Fibroblast of skin of left biceps (primary cell): ENCODE results near the gene ANKLE1.
"Not testable (repeated sequence)": the region's sequence is repeated elsewhere in the genome, so short reads cannot be mapped to it uniquely, and the experiment has no call there.

Experiments
- DNase-seq, 2 experiments: peaks; one replicate each; pipeline ENCODE4 v3.0.0-alpha.2; 2013; ENCODE audit warnings: low read depth in 2 of 2

The ANKLE1 gene

DNA sequence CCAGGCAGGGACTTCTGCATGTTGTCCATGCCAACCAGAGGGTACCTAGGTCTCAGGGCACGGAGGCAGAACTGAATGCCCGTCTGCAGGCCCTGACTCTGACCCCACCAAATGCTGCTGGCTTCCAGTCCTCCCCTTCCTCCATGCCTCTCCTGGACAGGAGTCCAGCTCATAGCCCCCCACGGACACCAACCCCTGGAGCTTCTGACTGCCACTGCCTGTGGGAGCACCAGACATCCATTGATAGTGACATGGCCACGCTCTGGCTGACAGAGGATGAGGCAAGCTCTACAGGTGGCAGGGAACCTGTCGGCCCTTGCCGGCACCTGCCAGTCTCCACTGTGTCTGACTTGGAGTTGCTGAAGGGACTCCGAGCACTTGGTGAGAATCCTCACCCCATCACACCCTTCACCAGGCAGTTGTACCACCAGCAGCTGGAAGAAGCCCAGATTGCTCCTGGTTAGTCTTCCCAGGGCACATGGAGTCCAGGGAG, 1.8 kb downstream of the ANKLE1 start:
- no peak for DNase-seq

GRCh38 chr19:17285415-17286135, 3.9 kb downstream of the ANKLE1 start:
- no peak for DNase-seq

GRCh38 chr19:17286263-17286662, 4.6 kb downstream of the ANKLE1 start:
- DNase-seq, result no peak

DNA sequence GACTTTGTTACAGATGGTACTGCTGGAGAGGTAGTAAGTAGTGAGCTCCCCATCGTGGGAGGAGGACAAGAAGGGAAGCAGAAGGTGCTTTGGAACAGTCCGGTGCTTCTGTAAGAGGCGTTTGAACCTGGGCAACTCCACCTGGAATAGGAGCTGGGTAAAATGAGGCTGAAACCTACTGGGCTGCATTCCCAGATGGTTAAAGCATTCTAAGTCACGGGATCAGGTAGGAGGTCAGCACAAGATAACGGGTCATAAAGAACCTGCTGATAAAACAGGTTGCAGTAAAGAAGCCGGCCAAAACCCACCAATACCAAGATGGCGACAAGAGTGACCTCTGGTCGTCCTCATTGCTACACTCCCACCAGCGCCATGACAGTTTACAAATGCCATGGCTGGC, 5.1 kb downstream of the ANKLE1 start:
- DNase-seq, result no peak

DNA sequence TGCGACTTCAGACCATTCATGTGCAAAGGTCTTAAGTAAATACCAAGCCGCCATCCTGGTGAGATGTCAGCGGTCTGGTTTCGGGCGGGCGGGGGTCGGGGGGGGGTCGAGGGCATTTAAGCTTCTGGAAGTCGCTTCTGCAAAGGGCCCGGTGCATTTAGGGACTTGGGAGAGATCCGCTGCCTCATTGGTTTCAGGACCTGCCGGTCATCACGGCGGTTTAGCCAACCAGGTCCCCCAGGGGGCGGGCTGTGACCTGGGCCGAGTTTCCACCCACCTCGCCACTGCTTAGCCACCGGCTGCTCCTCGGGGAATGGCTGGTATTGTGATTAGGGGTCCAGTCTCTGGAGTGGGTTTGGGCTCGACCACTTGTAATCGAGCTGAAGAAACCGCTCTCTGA, 7.8 kb downstream of the ANKLE1 start:
- DNase-seq, result peak; percentile 49 to 54

DNA sequence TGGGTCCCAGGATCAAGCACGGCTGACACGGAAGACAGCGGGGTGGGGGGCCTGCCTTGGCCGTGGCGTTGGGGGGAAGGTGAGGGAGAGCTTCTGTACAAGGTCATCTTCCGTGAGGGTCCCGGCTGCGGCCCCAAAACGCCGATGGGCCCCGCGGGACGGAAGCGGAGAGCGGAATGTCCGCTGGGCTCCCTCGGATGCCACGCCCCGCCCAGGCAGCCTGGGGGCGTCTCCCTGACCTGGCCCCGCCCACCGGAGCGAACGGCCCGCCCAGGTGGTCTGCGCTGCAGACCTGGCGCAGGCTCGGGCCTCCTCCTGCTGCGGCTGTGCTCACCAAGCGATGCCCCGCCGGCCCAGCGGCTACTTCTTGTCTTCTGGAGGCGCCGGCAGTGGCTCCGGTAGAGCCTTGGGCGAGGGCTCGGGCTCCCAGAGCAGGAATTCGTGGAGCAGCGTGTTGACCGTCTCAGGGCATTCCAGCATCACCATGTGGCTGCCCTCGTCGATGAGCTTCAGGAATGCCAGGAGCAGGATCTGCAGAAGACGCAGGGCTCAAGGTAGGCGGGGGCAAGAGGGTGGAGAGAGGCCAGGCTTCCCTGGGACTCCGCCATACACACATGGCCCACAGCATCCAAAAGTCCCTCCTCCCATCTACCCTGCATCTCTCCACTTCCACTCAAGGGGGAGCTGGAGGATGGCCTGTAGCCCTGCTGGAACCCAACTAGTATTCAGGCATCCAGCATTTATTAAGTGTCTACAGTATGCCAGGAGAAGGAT, 10.8 kb downstream of the ANKLE1 start:
- peak; percentile 61 to 65 for DNase-seq

DNA sequence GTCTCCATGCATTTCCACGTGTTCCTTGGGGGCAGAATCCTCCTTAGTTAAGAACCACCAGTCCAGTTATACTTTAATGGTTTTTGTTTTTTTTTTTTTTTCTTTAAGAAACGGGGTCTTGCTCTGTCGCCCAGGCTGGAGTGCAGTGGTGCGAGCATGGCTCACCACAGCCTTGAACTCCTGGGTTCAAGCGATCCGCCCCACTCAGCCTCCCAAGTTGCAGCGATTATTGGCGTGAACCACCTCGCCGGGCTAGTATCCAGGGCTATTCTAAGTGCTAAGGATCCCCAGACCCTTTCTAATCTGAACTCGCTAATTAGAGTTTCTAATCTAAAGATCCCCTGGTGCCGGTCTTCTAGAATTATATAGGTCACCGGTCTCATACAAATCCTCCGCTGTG, 11.9 kb downstream of the ANKLE1 start:
- no peak for DNase-seq

DNA sequence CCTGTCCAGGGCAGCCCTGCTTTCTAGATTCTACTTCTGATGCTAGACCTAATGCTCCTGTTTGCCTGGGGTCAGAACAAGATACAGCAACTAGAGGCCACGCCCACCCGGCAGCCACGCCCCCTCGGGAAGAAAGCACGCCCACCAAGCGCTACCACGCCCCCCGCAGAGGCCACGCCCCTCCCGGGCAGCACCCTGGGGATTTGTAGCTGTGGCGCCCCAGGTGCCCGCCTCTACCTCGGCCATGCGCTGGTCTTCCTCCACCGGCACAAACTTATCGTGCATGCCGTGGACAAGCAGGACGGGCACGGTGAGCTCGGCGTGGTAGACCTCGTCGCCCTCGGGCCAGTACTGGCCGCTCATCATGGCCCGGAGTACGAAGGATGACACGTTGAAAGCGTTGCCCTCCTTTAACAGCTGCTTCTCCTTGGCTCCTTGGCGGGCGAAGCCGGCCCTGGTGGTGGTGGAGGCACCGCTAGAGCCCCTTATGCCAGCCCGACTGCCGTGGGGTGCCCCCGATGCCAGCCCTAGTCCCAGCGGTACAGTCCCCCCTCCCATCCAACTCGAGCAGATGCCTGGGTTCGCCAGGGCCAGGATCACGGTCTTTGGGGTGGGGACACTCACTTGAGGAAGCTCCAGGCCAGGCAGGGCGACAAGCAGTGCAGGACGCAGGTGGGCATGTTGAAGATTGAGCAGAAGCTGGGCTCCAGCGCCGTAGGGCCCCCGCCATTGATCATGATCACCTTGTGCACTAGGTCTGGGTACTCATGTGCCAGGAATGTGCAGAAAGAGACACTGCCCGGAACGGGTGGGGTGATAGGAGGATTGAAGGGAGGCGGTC, 12.6 kb downstream of the ANKLE1 start:
- DNase-seq, result no peak

- not testable (repeated sequence) for DNase-seq
Observed at GRCh38 chr19:17295551-17295950, 13.8 kb downstream of the ANKLE1 start.

DNA sequence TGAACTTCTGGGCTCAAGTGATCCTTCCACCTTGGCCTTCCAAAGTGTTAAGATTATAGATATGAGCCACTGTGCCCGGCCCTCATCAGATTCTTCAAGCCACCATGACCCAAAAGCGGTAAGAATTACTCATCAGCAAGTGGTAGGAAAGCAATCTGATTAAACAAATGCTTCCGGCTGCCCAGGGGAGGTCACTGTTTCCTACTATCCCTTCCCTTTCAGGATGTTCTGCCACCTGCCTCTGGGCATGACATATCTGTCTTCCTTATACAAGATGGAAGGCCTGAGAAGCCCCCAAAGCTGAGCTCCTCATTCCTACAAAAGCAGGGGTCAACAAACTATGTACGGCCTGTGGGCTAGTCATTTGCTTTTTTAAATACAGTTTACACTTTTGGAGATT, 14.6 kb downstream of the ANKLE1 start:
- no peak for DNase-seq

DNA sequence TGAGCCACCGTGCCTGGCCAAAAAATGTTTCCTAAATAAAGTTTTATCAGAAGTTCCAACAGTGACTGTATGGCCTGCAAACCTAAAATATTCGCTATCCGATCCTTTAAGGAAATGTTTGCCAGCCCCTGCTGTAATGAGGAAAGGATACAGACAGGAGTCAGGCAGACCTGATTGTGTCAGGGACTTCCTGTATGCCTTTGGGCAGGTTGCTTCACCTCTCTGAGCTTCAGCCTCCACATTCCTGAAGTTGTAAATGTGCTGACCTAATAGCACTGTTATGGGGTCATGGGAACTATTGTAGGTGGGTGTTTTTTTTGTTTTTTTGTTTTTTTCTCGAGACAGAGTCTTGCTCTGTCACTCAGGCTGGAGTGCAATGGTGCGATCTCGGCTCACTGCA, 15.3 kb downstream of the ANKLE1 start:
- DNase-seq, result no peak

DNA sequence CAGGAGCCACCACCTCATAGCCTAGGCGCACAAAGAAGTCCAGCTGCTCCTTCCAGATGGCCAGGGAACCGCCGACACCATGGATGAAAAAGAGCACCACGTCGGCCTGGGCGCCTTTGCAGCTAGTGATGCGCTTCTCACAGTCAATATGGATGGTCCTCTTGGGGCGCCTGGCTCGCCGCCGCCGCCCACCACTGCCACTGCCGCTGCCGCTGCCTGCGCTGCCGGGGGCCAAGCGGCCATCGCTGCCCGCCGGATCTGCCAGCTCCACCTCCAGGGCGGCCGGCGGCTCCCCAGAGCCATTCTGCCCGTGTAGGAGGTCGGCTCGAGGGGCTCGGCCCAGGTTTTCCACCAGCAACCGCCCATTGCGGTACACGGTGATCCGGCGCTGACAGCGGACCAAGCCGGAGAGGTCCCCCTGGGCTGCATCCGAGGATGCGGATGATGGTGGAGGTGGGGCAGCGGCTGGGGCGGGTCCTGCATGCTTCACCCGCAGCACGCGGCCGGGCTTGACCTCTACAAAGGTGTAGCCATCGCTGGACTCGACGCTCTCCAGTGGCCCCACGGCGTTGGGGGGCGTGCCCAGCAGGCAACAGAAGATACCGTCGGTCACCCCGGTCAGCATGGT, 19.4 kb downstream of the ANKLE1 start:
- no peak for DNase-seq

DNA sequence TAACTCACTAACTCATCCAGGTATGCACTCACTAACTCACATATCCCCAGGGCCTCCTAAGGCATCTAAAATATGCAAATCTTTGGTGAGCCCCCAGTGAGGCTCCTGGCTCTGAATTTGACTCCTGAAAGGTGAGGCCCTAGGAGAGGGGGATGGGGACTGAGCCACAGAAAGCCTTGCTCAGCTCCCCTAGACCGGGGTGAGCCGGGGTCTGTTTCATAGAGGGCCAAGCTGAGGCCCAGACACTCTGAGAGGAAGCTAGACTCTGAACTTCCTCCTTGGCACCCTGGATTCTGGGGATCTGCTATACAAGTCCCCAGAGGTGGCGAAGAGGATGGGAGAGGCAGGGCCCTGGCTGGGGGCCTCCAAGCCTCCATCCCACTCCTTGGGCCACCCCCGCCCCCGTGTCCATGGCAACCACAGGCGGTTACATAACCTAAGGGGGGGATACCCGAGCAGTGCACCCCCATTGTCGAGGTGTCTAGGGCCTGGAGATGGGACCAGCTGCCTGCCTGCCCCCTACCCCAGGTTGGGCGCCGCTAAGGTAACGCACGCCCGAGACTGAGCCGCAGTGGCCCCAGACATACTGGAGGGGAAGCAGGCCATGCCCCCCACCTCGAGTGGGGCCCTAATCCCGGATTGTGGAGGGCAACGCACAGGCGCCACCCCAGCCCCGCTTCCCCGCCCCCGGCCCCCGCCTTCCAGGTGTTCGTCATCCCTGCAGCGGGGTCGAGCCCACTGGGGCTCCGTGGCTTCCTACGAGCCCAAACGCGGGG, 20.9 kb downstream of the ANKLE1 start:
- DNase-seq, result no peak

DNA sequence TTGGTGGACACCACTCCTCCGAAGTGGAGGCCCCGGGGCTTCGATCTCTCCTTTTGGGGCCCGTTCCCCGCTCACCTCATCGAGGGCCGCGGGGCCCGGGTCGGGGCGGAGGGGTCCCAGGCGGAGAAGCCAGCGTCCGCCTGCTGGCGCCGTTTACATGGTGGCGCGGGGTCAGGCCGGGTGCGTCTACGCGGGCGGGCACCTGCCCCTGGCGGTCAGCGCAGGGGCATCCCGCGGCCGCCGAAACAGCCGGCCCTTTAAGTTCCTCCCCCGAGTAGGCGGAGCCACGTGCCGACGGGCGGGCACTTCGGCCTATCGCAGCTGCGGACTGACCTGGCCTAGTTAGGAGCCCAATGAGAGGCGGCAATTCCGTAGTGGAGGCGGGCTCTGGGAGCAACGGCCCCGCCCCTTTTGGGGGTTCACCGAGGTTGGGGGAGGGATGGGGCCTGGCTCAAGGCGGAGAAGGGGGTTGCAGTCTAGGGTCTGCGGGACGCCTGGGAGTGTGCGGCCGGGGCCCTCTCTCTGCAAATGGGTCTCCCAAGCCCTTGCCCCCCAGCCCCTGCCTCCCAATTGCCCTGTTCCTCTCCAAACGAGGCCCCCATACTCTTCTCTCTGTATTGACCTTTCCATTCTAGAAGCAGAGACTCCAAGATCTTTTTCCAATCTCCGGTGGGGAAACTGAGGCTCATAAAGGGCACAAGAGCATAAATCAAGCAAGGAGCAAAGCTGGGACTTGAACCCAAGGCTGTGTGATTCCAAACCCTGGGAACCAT, 21.7 kb downstream of the ANKLE1 start, which contains the start of gene ABHD8:
Gene ABHD8 (minus strand): TSS at position 259 of the 773 bp plus-strand sequence. CDS start 1,809 bp downstream, outside the sequence.
- DNase-seq, result peak; percentile 83

DNA sequence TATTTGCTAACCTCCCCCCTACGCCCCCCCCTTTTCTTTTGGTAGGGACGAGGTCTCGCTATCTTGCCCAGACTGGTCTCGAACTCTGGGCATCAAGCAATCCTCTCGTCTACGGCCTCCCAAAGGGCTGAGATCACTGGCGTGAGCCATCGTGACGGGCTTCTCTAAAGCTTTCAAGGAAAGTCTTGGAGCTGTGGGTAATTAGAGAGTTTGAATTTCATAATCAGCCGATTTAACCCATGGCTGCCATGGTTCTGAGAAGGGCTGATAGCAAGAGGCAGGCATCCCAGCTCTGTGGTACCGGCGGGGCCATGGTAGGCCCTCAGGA, 22.2 kb downstream of the ANKLE1 start:
- DNase-seq, result no peak

DNA sequence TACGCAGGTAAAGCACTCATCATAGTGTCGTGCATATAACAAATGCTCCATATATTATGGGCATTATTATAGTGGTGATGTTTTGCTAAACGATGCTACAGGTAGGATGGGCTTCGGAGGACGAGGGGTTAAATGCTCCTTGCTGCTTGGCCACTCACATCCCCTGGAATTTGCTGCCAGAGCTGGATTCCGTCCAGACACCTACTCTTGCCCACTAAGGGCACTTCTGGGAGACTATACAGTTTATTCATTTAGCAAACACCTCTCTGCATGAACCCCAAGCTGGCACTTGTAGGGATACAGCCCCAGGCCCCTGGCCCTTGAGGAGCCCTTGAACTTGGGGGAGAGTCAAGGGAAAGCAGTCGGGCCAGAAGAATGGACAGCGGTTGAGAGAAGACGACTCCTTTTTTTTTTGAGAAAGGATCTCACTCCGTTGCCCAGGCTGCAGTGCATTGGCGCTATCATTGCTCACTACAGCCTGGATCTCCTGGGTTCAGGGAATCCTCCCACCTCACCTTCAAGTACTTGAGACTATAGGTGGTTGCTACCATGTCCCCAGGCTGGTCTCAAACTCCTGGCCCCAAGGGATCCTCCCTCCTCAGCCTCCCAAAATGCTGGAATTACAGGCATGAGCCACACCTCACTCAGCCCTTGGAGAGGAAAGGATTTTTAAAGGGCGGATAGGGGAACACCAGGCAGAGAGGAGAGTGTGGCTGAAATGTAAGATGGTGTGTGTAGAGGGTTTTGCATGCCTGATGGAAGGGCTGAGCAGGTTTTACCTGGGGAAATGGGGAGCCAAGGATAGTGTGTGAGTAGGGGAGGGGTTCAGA, 22.9 kb downstream of the ANKLE1 start:
- no peak for DNase-seq

DNA sequence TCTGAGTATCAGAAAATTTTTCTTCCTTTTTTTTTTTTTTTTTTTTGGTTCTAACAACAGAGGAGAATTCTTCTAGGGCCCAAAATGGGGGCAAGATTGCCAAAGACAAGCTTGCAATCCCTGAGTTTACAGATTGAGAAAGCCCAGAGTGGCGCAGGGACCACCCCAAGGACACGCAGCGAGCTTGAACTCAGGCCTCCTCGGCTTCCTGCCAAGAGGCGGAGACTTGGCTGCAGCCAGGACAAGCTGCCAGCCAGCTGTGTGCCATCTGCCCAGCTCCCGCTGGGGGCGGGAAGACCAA, 23.5 kb downstream of the ANKLE1 start:
- no peak for DNase-seq

DNA sequence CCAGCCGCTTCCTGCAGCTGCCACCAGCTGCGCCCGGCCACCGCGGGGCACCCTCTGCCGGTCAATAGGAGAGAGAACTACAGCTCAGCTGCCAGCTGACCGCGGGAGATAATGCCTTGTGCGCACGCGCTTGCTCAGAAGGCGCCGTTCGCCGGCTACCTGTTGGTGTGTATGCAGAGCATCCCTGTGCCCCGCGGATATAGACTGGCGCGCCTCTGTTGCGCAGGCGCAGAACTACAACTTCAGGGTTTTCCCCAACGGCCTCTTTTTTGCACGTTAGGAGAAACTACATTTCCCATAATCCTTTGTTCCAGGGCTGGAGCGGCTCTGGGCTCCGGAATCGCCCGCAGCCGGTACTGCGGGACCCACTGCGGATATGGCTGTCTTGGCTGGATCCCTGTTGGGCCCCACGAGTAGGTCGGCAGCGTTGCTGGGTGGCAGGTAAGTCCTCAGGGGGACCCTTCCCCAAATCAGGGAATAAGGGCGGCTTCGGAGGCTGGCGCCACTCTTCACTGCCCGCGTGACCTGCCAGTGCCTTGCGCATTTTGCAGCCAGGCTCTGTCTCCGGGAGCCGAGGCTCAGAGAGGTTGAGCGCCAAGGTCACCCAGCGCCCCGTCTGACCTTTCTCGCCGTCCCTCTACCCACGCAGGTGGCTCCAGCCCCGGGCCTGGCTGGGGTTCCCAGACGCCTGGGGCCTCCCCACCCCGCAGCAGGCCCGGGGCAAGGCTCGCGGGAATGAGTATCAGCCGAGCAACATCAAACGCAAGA, 24.0 kb downstream of the ANKLE1 start, which contains the start of gene MRPL34:
Gene MRPL34 (plus strand): TSS at position 356 of the 768 bp plus-strand sequence. CDS start 21 bp downstream, at position 377.
- DNase-seq, result peak; percentile 94 to 95

GRCh38 chr19:17306285-17306714, 24.6 kb downstream of the ANKLE1 start:
- DNase-seq, result no peak
